GM12878 (cell line): ENCODE results near the gene MIR17HG. TPM values are rescaled to one million over a fixed set of nuclear protein-coding genes. Genes with fewer than 3 reads are reported as not detected.

Experiments
- ATAC-seq: fragments of 200-7000 bp; cut with Tn5 transposase; 3 replicates; pipeline ENCODE4 v1.9.1; 2020; ENCODE audit warnings: mild to moderate bottlenecking, moderate library complexity
- BruUV-seq: library from RNA; stranded (reverse); fragments of 400-500 nt; replicated peaks from 2 replicates; lab custom pipeline; 2021; lab: Mats Ljungman, UMichigan
- CTCF ChIA-PET: fragments of 300-600 bp; sonication (Branson Sonifier 250); formaldehyde crosslinking; extraction: SDS; loops from one replicate; lab custom pipeline; 2021; ENCODE audit warnings: inconsistent platforms; lab: Yijun Ruan, JAX
- POLR2A ChIA-PET: fragments of 350-600 bp; formaldehyde crosslinking; extraction: SDS; loops from one replicate; lab custom pipeline; 2021; ENCODE audit warnings: inconsistent platforms; lab: Charles Lee
- RAD21 ChIA-PET: fragments of 300-600 bp; sonication (Branson Sonifier 250); formaldehyde crosslinking; loops from one replicate; lab custom pipeline; 2023; ENCODE audit warnings: antibody characterized with exemption; ENCODE audit not compliant: unreplicated experiment; lab: Charles Lee
- SMC1A ChIA-PET: fragments of 300-600 bp; sonication (Branson Sonifier 250); formaldehyde crosslinking; loops from one replicate; lab custom pipeline; 2023; ENCODE audit not compliant: unreplicated experiment, uncharacterized antibody; lab: Charles Lee
- DNase-seq: peaks from one replicate; pipeline ENCODE4 v3.0.0-alpha.2; 2011; ENCODE audit warnings: low read depth, low spot score
- FAIRE-seq: peaks from 3 replicates; lab custom pipeline; 2011; peaks lifted over from hg19 to GRCh38; lab: Jason Lieb, UNC
- H2AFZ ChIP-seq: 2 replicates; pipeline ENCODE4 v1.6.0; 2011; ENCODE audit warnings: low read depth, low read length, control low read depth; ENCODE audit not compliant: control insufficient read depth
- H3K27ac ChIP-seq: 2 replicates; pipeline ENCODE4 v1.5.1; 2011; ENCODE audit warnings: control low read depth; ENCODE audit not compliant: control insufficient read depth, insufficient read depth
- H3K27me3 ChIP-seq, 2 experiments: replicated peaks in 1 of 2; 2 replicates each; pipeline versions ENCODE4 v1.6.0 to v1.6.1; 2011; ENCODE audit warnings: low read length in 1 of 2; ENCODE audit not compliant: control insufficient read depth in 2 of 2, insufficient read depth in 2 of 2
- H3K36me3 ChIP-seq, 2 experiments: 2 replicates each; pipeline ENCODE4 v1.5.1; 2011; ENCODE audit warnings: low read length in 1 of 2; ENCODE audit not compliant: control insufficient read depth in 2 of 2, insufficient read depth in 2 of 2
- H3K4me1 ChIP-seq: 2 replicates; pipeline ENCODE4 v1.6.1; 2011; ENCODE audit warnings: mild to moderate bottlenecking, low read length, moderate library complexity, mixed read lengths; ENCODE audit not compliant: control insufficient read depth, insufficient read depth
- H3K4me2 ChIP-seq: 2 replicates; pipeline ENCODE4 v1.6.0; 2011; ENCODE audit warnings: control low read depth; ENCODE audit not compliant: control insufficient read depth, insufficient read depth
- H3K4me3 ChIP-seq: fragments of 200-600 bp; sonication (generic); 2 replicates; pipeline ENCODE4 v1.5.1; 2016
- H3K79me2 ChIP-seq: 2 replicates; pipeline ENCODE4 v1.6.0; 2011; ENCODE audit warnings: low read length; ENCODE audit not compliant: control insufficient read depth, insufficient read depth
- H3K9ac ChIP-seq: 2 replicates; pipeline ENCODE4 v1.8.0; 2011; ENCODE audit warnings: low read length, control low read depth, mixed read lengths; ENCODE audit not compliant: control insufficient read depth, insufficient read depth
- H3K9me3 ChIP-seq: replicated peaks from 3 replicates; pipeline ENCODE4 v1.5.1; 2011; ENCODE audit warnings: mild to moderate bottlenecking, low read length; ENCODE audit not compliant: control insufficient read depth, insufficient read depth
- H4K20me1 ChIP-seq: 2 replicates; pipeline ENCODE4 v1.6.0; 2011; ENCODE audit not compliant: control insufficient read depth, insufficient read depth
- RAD21 ChIP-seq: IDR thresholded peaks from 2 replicates; pipeline ENCODE4 v1.6.1; 2011; ENCODE audit warnings: mild to moderate bottlenecking, low read depth, low read length, moderate library complexity; ENCODE audit not compliant: insufficient read depth
- SREBF2 ChIP-seq: IDR thresholded peaks from 2 replicates; pipeline ENCODE4 v1.6.1; 2012; ENCODE audit warnings: mild to moderate bottlenecking, low read length
- ZNF217 ChIP-seq: fragments of 450-650 bp; IDR thresholded peaks from 2 replicates; pipeline ENCODE4 v1.6.1; 2017; ENCODE audit warnings: antibody characterized with exemption, mild to moderate bottlenecking
- WGBS: methylation state at CpG from one replicate; pipeline ENCODE4 v1.1.6; 2016; ENCODE audit warnings: low lambda C conversion rate; ENCODE audit not compliant: insufficient replicate concordance, insufficient coverage; ENCODE audit errors: missing lambda C conversion rate; 5-methylcytosine and 5-hydroxymethylcytosine counted together
- in situ Hi-C: fragments of 300-500 bp; cut with MboI; formaldehyde crosslinking; loops from 9 replicates; pipeline ENCODE4 v1.14.3; 2018; ENCODE audit warnings: mixed read lengths
- intact Hi-C: fragments of 100-400 bp; cut with micrococcal nuclease; formaldehyde crosslinking; loops from one replicate; pipeline ENCODE4 v1.14.2; 2022; ENCODE audit not compliant: unreplicated experiment
- polyA plus RNA-seq, 11 experiments: library from polyadenylated mRNA; depleted of rRNA in 4 of 11; unstranded in 6 of 11; stranded (reverse) in 5 of 11; fragments of >200 nt; fragmentation: Nextera tagmentation in 4 of 11; fragmentation: Illumina TruSeq in 1 of 11; extraction: Ambion mirVana in 4 of 11; extraction: Trizol in 1 of 11; gene quantifications; 1 replicate in 1 of 11; 2 replicates in 10 of 11; pipeline versions ENCODE4 v1.2.1 to v1.2.3, GENCODE V29; 2011 to 2016; ENCODE audit warnings: inconsistent platforms in 2 of 11, missing spikeins in 2 of 11, low read depth in 1 of 11
- total RNA-seq, 4 experiments: library from RNA; depleted of rRNA in 3 of 4; stranded (reverse); fragments of >200 nt in 3 of 4; fragmentation: Illumina TruSeq in 1 of 4; extraction: Trizol in 1 of 4; gene quantifications; 2 replicates each; pipeline versions ENCODE4 v1.2.1 to v1.2.3, GENCODE V29; 2013 to 2021
- TF ChIP-seq, protein P1 (sequence below): fragments of 450-650 bp; IDR thresholded peaks from 2 replicates; pipeline ENCODE4 v1.6.1; 2017; ENCODE audit warnings: mild to moderate bottlenecking, low read depth, inconsistent platforms; ENCODE audit not compliant: poor library complexity, severe bottlenecking

Gene MIR17HG
- total and polyA plus RNA-seq, 10 of the 15 experiments (the other 5 are each of a cell fraction or from before 2014, with no cell fraction given): 4.4 to 37.7 (median 15.1) TPM

DNA sequence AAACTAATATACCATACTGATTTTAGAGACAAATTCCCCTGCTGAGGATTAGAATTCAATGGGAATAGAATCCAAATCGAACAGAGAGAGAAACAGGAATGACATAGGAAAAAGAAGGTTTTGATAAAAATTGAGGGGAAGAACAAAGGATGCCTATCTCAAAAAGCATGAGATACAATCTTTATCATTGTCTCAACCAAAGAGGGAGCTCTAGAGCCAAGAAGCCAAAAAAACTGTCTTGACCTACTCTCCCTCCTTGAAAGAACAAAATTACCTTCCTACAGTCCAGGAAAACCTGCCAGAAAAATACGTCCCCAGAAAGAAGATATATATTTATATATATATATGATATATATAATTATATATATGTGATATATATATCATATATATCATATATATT, 39.2 kb upstream of the MIR17HG start (continued):
- TF ChIP-seq, protein P1, sequence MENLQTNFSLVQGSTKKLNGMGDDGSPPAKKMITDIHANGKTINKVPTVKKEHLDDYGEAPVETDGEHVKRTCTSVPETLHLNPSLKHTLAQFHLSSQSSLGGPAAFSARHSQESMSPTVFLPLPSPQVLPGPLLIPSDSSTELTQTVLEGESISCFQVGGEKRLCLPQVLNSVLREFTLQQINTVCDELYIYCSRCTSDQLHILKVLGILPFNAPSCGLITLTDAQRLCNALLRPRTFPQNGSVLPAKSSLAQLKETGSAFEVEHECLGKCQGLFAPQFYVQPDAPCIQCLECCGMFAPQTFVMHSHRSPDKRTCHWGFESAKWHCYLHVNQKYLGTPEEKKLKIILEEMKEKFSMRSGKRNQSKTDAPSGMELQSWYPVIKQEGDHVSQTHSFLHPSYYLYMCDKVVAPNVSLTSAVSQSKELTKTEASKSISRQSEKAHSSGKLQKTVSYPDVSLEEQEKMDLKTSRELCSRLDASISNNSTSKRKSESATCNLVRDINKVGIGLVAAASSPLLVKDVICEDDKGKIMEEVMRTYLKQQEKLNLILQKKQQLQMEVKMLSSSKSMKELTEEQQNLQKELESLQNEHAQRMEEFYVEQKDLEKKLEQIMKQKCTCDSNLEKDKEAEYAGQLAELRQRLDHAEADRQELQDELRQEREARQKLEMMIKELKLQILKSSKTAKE: no peak

- POLR2A ChIA-PET: no interaction called here
Observed at GRCh38 chr13:91311491-91311890, 36.0 kb upstream of the MIR17HG start.

More at GRCh38 chr13:91311491-91311890, 36.0 kb upstream of the MIR17HG start:
- Histone ChIP-seq H3K79me2 (no peaks in the 10 kb centered on the region), H3K27ac (no peak overlapping the region), H2AFZ (peak overlapping the region; percentile 50), H3K9ac (no peak overlapping the region), H3K36me3 (no peaks in the 10 kb centered on the region), H3K4me1 (peaks cover 4% of the 10 kb centered on the region), H3K9me3 (no peaks in the 10 kb centered on the region), H3K27me3 (no peaks in the 10 kb centered on the region), H3K4me2 (no peak overlapping the region), H4K20me1 (no peaks in the 10 kb centered on the region), H3K4me3 (no peak overlapping the region)
- DNase-seq (no peak), FAIRE-seq (no peak), ATAC-seq (peak; percentile 21)
- ChIA-PET RAD21 (interaction anchor here (0.7 to 5.7 kb wide), 9 partner anchors 10 to 153 kb away, joined by 3 to 72 read pairs (median 12); partner anchors contain the start of gene MIR17HG), CTCF (interaction anchor here (1.0 to 7.6 kb wide), 14 partner anchors 16 to 469 kb away, joined by 3 to 111 read pairs (median 22); partner anchors contain the start of gene MIR17HG), SMC1A (interaction anchor here (0.6 to 7.9 kb wide), 16 partner anchors 10 to 177 kb away, joined by 3 to 73 read pairs (median 5); partner anchors contain the start of gene MIR17HG)
- TF ChIP-seq ZNF217: no peak
- no peak for TF ChIP-seq SREBF2
- peak; percentile 31; the same call in 1 of the 2 replicates for TF ChIP-seq RAD21
- WGBS: 50% methylated on average over 4 of the region's 4 CpGs
- intact Hi-C loops (no loop called here), in situ Hi-C loops (no loop called here)
- no TSS peak for BruUV-seq
